ENCODE data around the gene LMF1.

Gene LMF1

DNA sequence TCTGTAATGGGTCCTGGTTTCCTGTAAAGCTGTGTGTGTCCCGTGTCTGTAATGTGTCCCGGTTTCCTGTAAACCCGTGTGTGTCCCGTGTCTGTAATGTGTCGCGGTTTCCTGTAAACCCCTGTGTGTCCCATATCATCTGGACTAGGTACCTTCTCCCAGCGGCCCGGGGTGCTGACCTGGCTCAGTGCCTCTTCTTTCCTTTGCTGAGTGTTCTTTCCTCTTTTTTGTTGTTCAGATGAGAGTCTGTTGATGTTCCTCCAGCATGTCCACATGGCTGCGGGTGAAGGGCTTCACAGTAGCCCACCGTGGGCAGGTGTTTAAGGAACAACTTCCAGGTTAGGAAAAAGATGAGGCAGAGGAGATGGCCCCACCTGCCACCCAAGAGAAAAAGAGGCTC is 123.6 kb downstream of the LMF1 start:
- TF ChIP-seq POLR2AphosphoS5 (IDR thresholded peaks at IDR 0.05; ENCODE audit: low read depth, low read length) = no peak
- TF ChIP-seq FOXP2 (optimal IDR thresholded peaks at IDR 0.05; ENCODE audit: borderline replicate concordance, extremely low read depth, extremely low read length, insufficient read depth) = no peak
- TF ChIP-seq SIN3A (IDR thresholded peaks at IDR 0.05; ENCODE audit: borderline replicate concordance, insufficient read depth, low read length) = no peak
- TF ChIP-seq TAF1 (IDR thresholded peaks at IDR 0.05; ENCODE audit: borderline replicate concordance, insufficient read depth, low read length) = no peak
- TF ChIP-seq, protein P1, sequence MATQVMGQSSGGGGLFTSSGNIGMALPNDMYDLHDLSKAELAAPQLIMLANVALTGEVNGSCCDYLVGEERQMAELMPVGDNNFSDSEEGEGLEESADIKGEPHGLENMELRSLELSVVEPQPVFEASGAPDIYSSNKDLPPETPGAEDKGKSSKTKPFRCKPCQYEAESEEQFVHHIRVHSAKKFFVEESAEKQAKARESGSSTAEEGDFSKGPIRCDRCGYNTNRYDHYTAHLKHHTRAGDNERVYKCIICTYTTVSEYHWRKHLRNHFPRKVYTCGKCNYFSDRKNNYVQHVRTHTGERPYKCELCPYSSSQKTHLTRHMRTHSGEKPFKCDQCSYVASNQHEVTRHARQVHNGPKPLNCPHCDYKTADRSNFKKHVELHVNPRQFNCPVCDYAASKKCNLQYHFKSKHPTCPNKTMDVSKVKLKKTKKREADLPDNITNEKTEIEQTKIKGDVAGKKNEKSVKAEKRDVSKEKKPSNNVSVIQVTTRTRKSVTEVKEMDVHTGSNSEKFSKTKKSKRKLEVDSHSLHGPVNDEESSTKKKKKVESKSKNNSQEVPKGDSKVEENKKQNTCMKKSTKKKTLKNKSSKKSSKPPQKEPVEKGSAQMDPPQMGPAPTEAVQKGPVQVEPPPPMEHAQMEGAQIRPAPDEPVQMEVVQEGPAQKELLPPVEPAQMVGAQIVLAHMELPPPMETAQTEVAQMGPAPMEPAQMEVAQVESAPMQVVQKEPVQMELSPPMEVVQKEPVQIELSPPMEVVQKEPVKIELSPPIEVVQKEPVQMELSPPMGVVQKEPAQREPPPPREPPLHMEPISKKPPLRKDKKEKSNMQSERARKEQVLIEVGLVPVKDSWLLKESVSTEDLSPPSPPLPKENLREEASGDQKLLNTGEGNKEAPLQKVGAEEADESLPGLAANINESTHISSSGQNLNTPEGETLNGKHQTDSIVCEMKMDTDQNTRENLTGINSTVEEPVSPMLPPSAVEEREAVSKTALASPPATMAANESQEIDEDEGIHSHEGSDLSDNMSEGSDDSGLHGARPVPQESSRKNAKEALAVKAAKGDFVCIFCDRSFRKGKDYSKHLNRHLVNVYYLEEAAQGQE (IDR thresholded peaks at IDR 0.05; ENCODE audit: insufficient read depth in 1 of 2, low read depth in 2 of 2, low read length in 2 of 2) = no peak

DNA sequence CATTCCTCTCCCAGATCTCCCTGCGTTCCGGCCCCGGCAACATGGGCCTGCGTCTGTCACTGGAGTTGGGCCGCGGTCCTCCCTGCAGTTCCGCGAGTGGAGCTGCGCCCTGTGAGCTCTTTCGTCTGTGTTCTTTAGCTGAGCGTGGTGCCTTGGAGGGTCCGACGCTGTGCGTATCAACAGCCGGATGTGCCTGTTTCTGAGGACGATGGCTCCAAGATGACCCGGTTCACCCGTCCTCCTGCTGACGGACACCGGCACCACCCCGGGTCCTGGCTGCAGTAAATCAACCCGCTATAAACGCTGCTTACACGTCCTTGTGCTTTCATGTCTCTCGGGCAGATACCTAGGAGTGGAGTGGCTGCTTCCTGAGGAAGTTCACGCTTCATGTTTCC is 125.4 kb downstream of the LMF1 start:
- TF ChIP-seq FOXP2 (optimal IDR thresholded peaks at IDR 0.05; ENCODE audit: borderline replicate concordance, extremely low read depth, extremely low read length, insufficient read depth) = no peak
- TF ChIP-seq, protein P1 (IDR thresholded peaks at IDR 0.05; ENCODE audit: insufficient read depth in 1 of 2, low read depth in 2 of 2, low read length in 2 of 2) = no peak
- TF ChIP-seq POLR2AphosphoS5 (IDR thresholded peaks at IDR 0.05; ENCODE audit: low read depth, low read length) = no peak
- no peak for TF ChIP-seq SIN3A (IDR thresholded peaks at IDR 0.05; ENCODE audit: borderline replicate concordance, insufficient read depth, low read length)
- no peak for TF ChIP-seq TAF1 (IDR thresholded peaks at IDR 0.05; ENCODE audit: borderline replicate concordance, insufficient read depth, low read length)

- TF ChIP-seq TAF1 (IDR thresholded peaks at IDR 0.05; ENCODE audit: borderline replicate concordance, insufficient read depth, low read length) = no peak
- TF ChIP-seq POLR2AphosphoS5 (IDR thresholded peaks at IDR 0.05; ENCODE audit: low read depth, low read length) = no peak
- no peak for TF ChIP-seq FOXP2 (optimal IDR thresholded peaks at IDR 0.05; ENCODE audit: borderline replicate concordance, extremely low read depth, extremely low read length, insufficient read depth)
- TF ChIP-seq, protein P1 (IDR thresholded peaks at IDR 0.05; ENCODE audit: insufficient read depth in 1 of 2, low read depth in 2 of 2, low read length in 2 of 2) = no peak
- TF ChIP-seq SIN3A (IDR thresholded peaks at IDR 0.05; ENCODE audit: borderline replicate concordance, insufficient read depth, low read length) = no peak
Observed at GRCh38 chr16:844638-845350, 126.0 kb downstream of the LMF1 start.

DNA sequence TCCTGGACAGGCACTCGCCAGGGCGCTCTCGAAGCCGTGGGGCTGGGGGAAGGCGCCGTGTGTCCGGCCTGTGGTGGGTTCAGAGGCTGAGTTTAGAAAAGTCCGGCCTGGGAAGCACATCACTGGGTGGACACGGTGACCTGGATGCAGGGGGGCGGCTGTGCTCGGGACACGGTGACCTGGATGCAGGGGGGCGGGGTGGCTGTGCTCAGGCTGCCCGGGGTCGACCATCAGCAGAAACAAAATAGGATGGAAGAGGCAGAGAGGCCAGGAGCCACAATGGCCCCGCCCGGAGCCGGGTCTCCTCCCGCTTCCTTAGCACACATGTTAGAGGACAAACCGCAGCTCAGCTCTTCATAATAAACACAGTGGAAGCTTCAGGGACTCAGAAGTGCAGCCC is 127.0 kb downstream of the LMF1 start:
- TF ChIP-seq SIN3A (IDR thresholded peaks at IDR 0.05; ENCODE audit: borderline replicate concordance, insufficient read depth, low read length) (no peak), FOXP2 (optimal IDR thresholded peaks at IDR 0.05; ENCODE audit: borderline replicate concordance, extremely low read depth, extremely low read length, insufficient read depth) (no peak), TAF1 (IDR thresholded peaks at IDR 0.05; ENCODE audit: borderline replicate concordance, insufficient read depth, low read length) (no peak), POLR2AphosphoS5 (IDR thresholded peaks at IDR 0.05; ENCODE audit: low read depth, low read length) (no peak)
- TF ChIP-seq, protein P1 (IDR thresholded peaks at IDR 0.05; ENCODE audit: insufficient read depth in 1 of 2, low read depth in 2 of 2, low read length in 2 of 2) = no peak

Measured in PFSK-1 (cell line).